K562 (cell line): ENCODE data around the gene CIB1. TPM values are rescaled to one million over a fixed set of nuclear protein-coding genes. Genes with fewer than 3 reads are reported as not detected.

Experiments
- FOXM1 ChIP-seq, 2 experiments: fragments of 450-650 bp in 1 of 2; sonication (generic) in 1 of 2; formaldehyde crosslinking in 1 of 2; IDR thresholded peaks; 2 replicates each; pipeline versions ENCODE4 v1.6.1 to v1.9.0; 2017 to 2022; ENCODE audit warnings: low read depth in 2 of 2, mild to moderate bottlenecking in 2 of 2, missing genetic modification reagents in 1 of 2, moderate library complexity in 1 of 2
- GTF2B ChIP-seq: IDR thresholded peaks from 2 replicates; pipeline ENCODE4 v1.6.1; 2011; ENCODE audit not compliant: insufficient read length; ENCODE audit errors: extremely low read depth
- KAT8 ChIP-seq: fragments of 450-650 bp; IDR thresholded peaks from 2 replicates; pipeline ENCODE4 v1.6.1; 2016; ENCODE audit warnings: low read depth, mild to moderate bottlenecking
- NEUROD1 ChIP-seq: fragments of 150-350 bp; IDR thresholded peaks from 2 replicates; pipeline ENCODE4 v1.6.1; 2014; ENCODE audit warnings: borderline replicate concordance, low read length, low read depth; ENCODE audit not compliant: partially characterized antibody
- NRF1 ChIP-seq, 2 experiments: fragments of 450-650 bp; IDR thresholded peaks in 1 of 2; conservative IDR thresholded peaks in 1 of 2; 2 replicates each; pipeline ENCODE4 v1.6.1; 2014; ENCODE audit warnings: mild to moderate bottlenecking in 2 of 2
- SMAD1 ChIP-seq: fragments of 150-350 bp; IDR thresholded peaks from 2 replicates; pipeline ENCODE4 v1.6.1; 2014; ENCODE audit warnings: low read length, low read depth; ENCODE audit not compliant: partially characterized antibody
- TRIM28 ChIP-seq: fragments of 450-650 bp; IDR thresholded peaks from 2 replicates; pipeline ENCODE4 v1.6.1; 2017
- ZNF263 ChIP-seq: sonication (generic); formaldehyde crosslinking; IDR thresholded peaks from 2 replicates; pipeline ENCODE4 v1.8.0; 2022; ENCODE audit warnings: mild to moderate bottlenecking, missing genetic modification reagents, borderline replicate concordance
- polyA plus RNA-seq, 8 experiments: library from polyadenylated mRNA; depleted of rRNA in 4 of 8; stranded (reverse) in 5 of 8; unstranded in 3 of 8; fragments of >200 nt; fragmentation: Nextera tagmentation in 2 of 8; fragmentation: Illumina TruSeq in 1 of 8; extraction: Ambion mirVana in 2 of 8; extraction: Trizol in 1 of 8; gene quantifications; 2 replicates each; pipeline versions ENCODE4 v1.2.1 to v1.2.3, GENCODE V29; 2011 to 2014; ENCODE audit warnings: inconsistent platforms in 1 of 8, missing spikeins in 1 of 8
- total RNA-seq, 7 experiments: library from RNA; depleted of rRNA in 6 of 7; stranded (reverse); fragments of >200 nt in 6 of 7; fragmentation: Illumina TruSeq in 2 of 7; extraction: Trizol in 2 of 7; gene quantifications; 2 replicates each; pipeline versions ENCODE4 v1.2.1 to v1.2.3, GENCODE V29; 2011 to 2021; ENCODE audit warnings: low replicate concordance in 1 of 7
- TF ChIP-seq, protein P1 (sequence below), 2 experiments: fragments of 450-650 bp; IDR thresholded peaks; 2 replicates each; pipeline ENCODE4 v1.6.1; 2016; ENCODE audit warnings: mild to moderate bottlenecking in 2 of 2, borderline replicate concordance in 1 of 2, low read depth in 1 of 2, moderate library complexity in 1 of 2

CIB1 gene
- total and polyA plus RNA-seq, 9 of the 15 experiments (the other 6 are each of a cell fraction or from before 2014, with no cell fraction given) = 14.9 to 136 (median 64.5) TPM

- no peak for TF ChIP-seq GTF2B
- peak; percentile 3 for TF ChIP-seq SMAD1
- TF ChIP-seq, protein P1, sequence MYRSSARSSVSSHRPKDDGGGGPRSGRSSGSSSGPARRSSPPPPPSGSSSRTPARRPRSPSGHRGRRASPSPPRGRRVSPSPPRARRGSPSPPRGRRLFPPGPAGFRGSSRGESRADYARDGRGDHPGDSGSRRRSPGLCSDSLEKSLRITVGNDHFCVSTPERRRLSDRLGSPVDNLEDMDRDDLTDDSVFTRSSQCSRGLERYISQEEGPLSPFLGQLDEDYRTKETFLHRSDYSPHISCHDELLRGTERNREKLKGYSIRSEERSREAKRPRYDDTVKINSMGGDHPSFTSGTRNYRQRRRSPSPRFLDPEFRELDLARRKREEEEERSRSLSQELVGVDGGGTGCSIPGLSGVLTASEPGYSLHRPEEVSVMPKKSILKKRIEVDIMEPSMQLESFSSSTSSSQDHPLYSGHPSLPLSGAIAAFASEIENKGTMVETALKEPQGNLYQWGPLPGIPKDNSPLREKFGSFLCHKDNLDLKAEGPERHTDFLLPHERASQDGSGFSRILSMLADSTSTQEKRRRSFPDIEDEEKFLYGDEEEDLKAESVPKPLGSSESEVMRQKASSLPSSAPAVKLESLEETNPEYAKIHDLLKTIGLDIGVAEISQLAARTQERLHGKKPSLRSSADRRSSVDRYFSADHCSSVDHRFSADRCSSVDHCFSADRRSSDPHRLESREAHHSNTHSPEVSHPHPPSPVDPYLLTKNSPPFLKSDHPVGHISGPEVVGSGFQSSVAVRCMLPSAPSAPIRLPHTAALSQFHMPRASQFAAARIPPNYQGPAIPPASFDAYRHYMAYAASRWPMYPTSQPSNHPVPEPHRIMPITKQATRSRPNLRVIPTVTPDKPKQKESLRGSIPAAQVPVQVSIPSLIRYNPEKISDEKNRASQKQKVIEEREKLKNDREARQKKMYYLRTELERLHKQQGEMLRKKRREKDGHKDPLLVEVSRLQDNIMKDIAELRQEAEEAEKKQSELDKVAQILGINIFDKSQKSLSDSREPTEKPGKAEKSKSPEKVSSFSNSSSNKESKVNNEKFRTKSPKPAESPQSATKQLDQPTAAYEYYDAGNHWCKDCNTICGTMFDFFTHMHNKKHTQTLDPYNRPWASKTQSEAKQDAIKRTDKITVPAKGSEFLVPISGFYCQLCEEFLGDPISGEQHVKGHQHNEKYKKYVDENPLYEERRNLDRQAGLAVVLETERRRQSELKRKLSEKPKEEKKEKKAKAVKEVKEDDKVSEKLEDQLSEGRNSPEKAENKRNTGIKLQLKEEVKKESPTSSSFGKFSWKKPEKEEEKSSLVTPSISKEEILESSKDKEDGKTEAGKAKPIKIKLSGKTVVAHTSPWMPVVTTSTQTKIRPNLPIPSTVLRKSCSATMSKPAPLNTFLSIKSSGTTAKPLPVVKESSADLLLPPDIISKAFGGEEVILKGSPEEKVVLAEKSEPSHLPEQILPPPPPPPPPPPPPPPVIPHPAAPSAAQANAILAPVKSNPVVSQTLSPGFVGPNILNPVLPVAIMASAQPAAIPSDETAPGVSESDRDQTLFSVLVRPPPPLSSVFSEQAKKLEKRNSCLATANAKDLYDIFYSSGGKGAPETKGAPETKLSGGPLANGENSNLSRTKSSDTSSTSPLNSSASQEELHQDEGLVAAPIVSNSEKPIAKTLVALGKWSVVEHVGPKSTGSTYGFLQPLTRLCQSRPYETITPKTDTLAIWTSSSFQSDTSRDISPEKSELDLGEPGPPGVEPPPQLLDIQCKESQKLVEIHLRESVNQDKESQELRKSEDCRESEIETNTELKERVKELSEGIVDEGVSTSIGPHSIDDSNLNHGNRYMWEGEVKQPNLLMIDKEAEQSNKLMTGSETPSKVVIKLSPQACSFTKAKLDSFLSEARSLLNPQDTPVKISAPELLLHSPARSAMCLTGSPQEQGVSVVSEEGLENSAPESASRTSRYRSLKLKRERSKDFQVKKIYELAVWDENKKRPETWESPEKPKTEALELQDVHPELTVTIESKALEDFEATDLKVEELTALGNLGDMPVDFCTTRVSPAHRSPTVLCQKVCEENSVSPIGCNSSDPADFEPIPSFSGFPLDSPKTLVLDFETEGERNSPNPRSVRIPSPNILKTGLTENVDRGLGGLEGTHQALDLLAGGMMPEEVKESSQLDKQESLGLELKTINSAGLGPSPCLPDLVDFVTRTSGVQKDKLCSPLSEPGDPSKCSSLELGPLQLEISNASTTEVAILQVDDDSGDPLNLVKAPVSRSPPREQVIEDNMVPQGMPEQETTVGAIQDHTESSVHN (IDR thresholded peaks at IDR 0.05; ENCODE audit: borderline replicate concordance in 1 of 2, low read depth in 1 of 2) = no peak
- TF ChIP-seq KAT8 = no peak
- TF ChIP-seq TRIM28 = no peak
- peak; percentile 63; the same call in 1 of the 2 replicates for TF ChIP-seq ZNF263 (CRISPR knock-in tag)
- no peak for TF ChIP-seq FOXM1 (IDR thresholded peaks at IDR 0.05; ENCODE audit: low read depth)
- TF ChIP-seq FOXM1 (CRISPR knock-in tag; IDR thresholded peaks at IDR 0.05; ENCODE audit: low read depth) = peak; percentile 54; the same call in 1 of the 2 replicates
- TF ChIP-seq NRF1 (conservative IDR thresholded peaks at IDR 0.05 in 1 of 2, IDR thresholded peaks at IDR 0.05 in 1 of 2) = peak; percentile 64 to 70; a peak in 3 of 4 replicates
- peak; percentile 82 for TF ChIP-seq NEUROD1
These were observed 48.7 kb downstream of the CIB1 start (continued) for GRCh38 chr15:90184786-90185704.
